SK-N-SH (cell line): Measurements from ENCODE around the gene KRT80.

Experiments used
- EZH2phosphoT487 ChIP-seq: fragments of 200-600 bp; sonication (generic); IDR thresholded peaks from 2 replicates; pipeline ENCODE4 v1.6.1; 2017; ENCODE audit warnings: low read depth, mixed run types, mild to moderate bottlenecking, antibody characterized with exemption, moderate library complexity, borderline replicate concordance
- FOXJ3 ChIP-seq: sonication (generic); formaldehyde crosslinking; IDR thresholded peaks from 2 replicates; pipeline ENCODE4 v1.5.1; 2020; ENCODE audit warnings: mild to moderate bottlenecking, missing genetic modification reagents
- MXI1 ChIP-seq: IDR thresholded peaks from 2 replicates; pipeline ENCODE4 v1.6.1; 2012; ENCODE audit warnings: mild to moderate bottlenecking, low read depth, low read length, improper control_type of control experiment
- POLR2AphosphoS5 ChIP-seq: IDR thresholded peaks from 2 replicates; pipeline ENCODE4 v1.6.1; 2012; ENCODE audit warnings: low read depth, low read length
- TCF12 ChIP-seq: IDR thresholded peaks from 2 replicates; pipeline ENCODE4 v1.4.0; 2012
- TF ChIP-seq, protein P1 (sequence below): fragments of 200-600 bp; sonication (generic); IDR thresholded peaks from 2 replicates; pipeline ENCODE4 v1.6.1; 2017; ENCODE audit warnings: antibody characterized with exemption, mild to moderate bottlenecking, moderate library complexity

DNA sequence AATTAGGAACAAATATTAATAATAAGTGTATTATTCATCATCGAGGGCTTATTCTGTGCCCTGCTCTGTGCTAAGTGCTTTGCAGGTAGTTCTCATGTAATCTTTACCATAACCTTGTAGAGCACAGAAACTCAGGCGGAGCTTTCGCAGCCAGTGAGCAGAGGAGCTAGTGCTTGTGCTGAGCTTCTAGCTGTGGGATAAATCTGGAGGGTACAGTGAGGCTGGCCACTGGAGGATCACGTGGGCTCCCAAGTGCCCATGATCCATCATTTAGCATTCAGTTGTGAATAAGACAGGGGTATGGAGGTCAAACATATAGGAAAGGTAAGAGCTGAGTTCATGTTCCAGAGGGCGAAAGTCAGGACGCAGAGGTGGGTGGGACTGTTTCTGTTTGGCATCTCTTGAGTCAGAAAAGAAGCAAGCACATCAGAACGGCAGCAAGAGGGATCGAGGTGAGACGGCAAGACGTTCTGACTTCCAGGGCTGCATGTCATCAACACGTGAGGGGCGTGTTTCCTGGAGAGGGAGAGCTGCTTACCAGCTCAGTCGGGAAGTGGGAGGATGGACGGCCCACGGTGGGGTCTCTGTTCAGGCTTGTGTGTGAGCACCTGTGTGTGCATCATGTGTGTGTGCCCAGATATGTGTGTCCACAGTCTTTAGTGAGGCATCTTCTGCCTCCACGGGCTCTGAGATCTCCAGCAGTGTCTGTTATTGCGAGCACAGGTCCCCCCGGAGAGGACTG, 16.8 kb upstream of the KRT80 start:
- TF ChIP-seq POLR2AphosphoS5 (no peak), TCF12 (no peak), MXI1 (no peak), EZH2phosphoT487 (no peak), FOXJ3 (CRISPR knock-in tag) (no peak)
- TF ChIP-seq, protein P1, sequence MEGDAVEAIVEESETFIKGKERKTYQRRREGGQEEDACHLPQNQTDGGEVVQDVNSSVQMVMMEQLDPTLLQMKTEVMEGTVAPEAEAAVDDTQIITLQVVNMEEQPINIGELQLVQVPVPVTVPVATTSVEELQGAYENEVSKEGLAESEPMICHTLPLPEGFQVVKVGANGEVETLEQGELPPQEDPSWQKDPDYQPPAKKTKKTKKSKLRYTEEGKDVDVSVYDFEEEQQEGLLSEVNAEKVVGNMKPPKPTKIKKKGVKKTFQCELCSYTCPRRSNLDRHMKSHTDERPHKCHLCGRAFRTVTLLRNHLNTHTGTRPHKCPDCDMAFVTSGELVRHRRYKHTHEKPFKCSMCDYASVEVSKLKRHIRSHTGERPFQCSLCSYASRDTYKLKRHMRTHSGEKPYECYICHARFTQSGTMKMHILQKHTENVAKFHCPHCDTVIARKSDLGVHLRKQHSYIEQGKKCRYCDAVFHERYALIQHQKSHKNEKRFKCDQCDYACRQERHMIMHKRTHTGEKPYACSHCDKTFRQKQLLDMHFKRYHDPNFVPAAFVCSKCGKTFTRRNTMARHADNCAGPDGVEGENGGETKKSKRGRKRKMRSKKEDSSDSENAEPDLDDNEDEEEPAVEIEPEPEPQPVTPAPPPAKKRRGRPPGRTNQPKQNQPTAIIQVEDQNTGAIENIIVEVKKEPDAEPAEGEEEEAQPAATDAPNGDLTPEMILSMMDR: no peak
